ENCODE measurements around the gene CRIM1.

The CRIM1 gene

DNA sequence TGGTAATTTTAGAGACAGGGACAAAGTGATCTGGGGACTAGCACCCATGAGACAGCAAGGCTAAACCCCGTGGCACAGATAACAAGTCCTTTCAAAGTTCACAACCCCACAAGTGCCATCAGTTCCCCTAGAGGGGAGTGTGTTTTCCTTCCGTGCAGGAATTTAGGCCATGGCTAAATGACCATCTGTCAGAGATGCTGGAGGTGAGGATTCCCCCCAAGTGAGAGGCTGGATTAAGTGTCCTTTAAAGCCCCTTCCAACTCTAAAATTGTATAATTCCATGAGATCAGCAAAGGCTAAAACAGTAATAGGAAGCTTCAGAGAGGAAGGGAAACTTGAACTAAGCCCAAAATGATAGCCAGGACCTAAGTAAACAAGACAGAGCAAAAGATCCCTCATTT is 233.7 kb downstream of the CRIM1 start:
- Histone ChIP-seq H2BK15ac (ENCODE audit: low read depth, poor library complexity, severe bottlenecking) (no peak overlapping the region), H3K23ac (ENCODE audit: low read length in 2 of 2) (no peak overlapping the region), H3K4me2 (ENCODE audit: low read length, poor library complexity, severe bottlenecking) (no peak overlapping the region), H3K79me1 (replicated peaks; ENCODE audit: low read length, poor library complexity, severe bottlenecking) (peaks cover 23% of the 10 kb centered on the region), H2BK5ac (ENCODE audit: low read depth, low read length, poor library complexity, severe bottlenecking) (no peak overlapping the region), H3K9me3 (ENCODE audit: control insufficient read depth, low read length) (no peaks in the 10 kb centered on the region), H4K8ac (ENCODE audit: low read length) (no peak overlapping the region), H3K9ac (ENCODE audit: low read length) (no peak overlapping the region), H3K27me3 (ENCODE audit: control insufficient read depth in 1 of 2, insufficient read depth in 1 of 2, low read length in 2 of 2) (no peaks in the 10 kb centered on the region), H4K91ac (ENCODE audit: low read length) (no peak overlapping the region), H3K14ac (ENCODE audit: low read length in 2 of 2) (no peak overlapping the region), H3K18ac (ENCODE audit: low read depth in 1 of 2, low read length in 2 of 2) (no peak overlapping the region), H3K4me1 (ENCODE audit: control insufficient read depth, insufficient read depth, low read depth, low read length) (no peaks in the 10 kb centered on the region), H2AK5ac (ENCODE audit: low read length, severe bottlenecking) (no peak overlapping the region), H3K27ac (ENCODE audit: low read length, poor library complexity, severe bottlenecking) (no peak overlapping the region), H3K4me3 (ENCODE audit: insufficient read depth in 1 of 2, low read depth in 1 of 2, low read length in 2 of 2) (no peak overlapping the region), H3K4ac (ENCODE audit: low read depth in 1 of 2, low read length in 2 of 2) (no peak overlapping the region), H2AFZ (ENCODE audit: low read depth, low read length) (no peak overlapping the region), H3K36me3 (ENCODE audit: control insufficient read depth in 1 of 2, insufficient read depth in 2 of 2, low read depth in 1 of 2, low read length in 2 of 2) (peaks cover 7 to 48% of the 10 kb centered on the region in 2 experiments), H2BK120ac (ENCODE audit: low read depth, low read length) (no peak overlapping the region), H2BK12ac (ENCODE audit: low read length in 2 of 2) (no peak overlapping the region)
- 100% methylated on average over 1 of the region's 2 CpGs for WGBS
- no peak for DNase-seq

DNA sequence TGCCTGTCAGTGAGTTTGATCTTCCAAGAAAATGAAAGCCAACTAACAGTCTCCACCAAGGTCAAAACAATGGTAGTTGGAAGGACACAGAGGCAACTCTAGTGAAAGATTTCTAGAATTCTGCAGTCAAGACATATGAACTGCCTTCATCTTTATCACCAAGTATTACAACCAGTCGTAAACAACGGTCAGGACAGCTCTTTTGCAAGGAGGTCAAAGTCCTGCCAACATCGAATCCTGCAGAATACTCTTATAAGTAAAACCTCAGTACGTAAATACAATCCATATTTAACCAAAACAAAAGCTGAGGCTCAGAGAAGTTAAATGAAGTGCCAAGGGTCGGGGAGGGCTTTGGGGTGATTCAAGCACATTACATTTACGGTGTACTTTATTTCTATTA is 239.3 kb downstream of the CRIM1 start:
- no peak overlapping the region for H2BK15ac ChIP-seq (ENCODE audit: low read depth, poor library complexity, severe bottlenecking)
- H4K91ac ChIP-seq (ENCODE audit: low read length), result no peak overlapping the region
- H3K9me3 ChIP-seq (ENCODE audit: control insufficient read depth, low read length), result no peaks in the 10 kb centered on the region
- no peak overlapping the region for H3K18ac ChIP-seq (ENCODE audit: low read depth in 1 of 2, low read length in 2 of 2)
- WGBS, result 84% methylated on average over 3 of the region's 6 CpGs
- H3K27me3 ChIP-seq (ENCODE audit: control insufficient read depth in 1 of 2, insufficient read depth in 1 of 2, low read length in 2 of 2), result no peaks in the 10 kb centered on the region
- H3K4me3 ChIP-seq (ENCODE audit: insufficient read depth in 1 of 2, low read depth in 1 of 2, low read length in 2 of 2), result no peak overlapping the region
- H4K8ac ChIP-seq (ENCODE audit: low read length), result no peak overlapping the region
- H3K36me3 ChIP-seq (ENCODE audit: control insufficient read depth in 1 of 2, insufficient read depth in 2 of 2, low read depth in 1 of 2, low read length in 2 of 2), result peaks cover 4 to 22% of the 10 kb centered on the region in 2 experiments
- H2BK120ac ChIP-seq (ENCODE audit: low read depth, low read length), result no peak overlapping the region
- H3K23ac ChIP-seq (ENCODE audit: low read length in 2 of 2), result no peak overlapping the region
- no peak overlapping the region for H3K9ac ChIP-seq (ENCODE audit: low read length)
- no peak overlapping the region for H2BK5ac ChIP-seq (ENCODE audit: low read depth, low read length, poor library complexity, severe bottlenecking)
- no peak overlapping the region for H2AK5ac ChIP-seq (ENCODE audit: low read length, severe bottlenecking)
- no peak overlapping the region for H3K27ac ChIP-seq (ENCODE audit: low read length, poor library complexity, severe bottlenecking)
- H2AFZ ChIP-seq (ENCODE audit: low read depth, low read length), result no peak overlapping the region
- no peak overlapping the region for H3K4ac ChIP-seq (ENCODE audit: low read depth in 1 of 2, low read length in 2 of 2)
- H3K79me1 ChIP-seq (replicated peaks; ENCODE audit: low read length, poor library complexity, severe bottlenecking), result peaks cover 22% of the 10 kb centered on the region
- no peak overlapping the region for H3K14ac ChIP-seq (ENCODE audit: low read length in 2 of 2)
- no peak overlapping the region for H3K4me2 ChIP-seq (ENCODE audit: low read length, poor library complexity, severe bottlenecking)
- H3K4me1 ChIP-seq (ENCODE audit: control insufficient read depth, insufficient read depth, low read depth, low read length), result peaks cover 9% of the 10 kb centered on the region
- no peak for DNase-seq
- H2BK12ac ChIP-seq (ENCODE audit: low read length in 2 of 2), result no peak overlapping the region

DNA sequence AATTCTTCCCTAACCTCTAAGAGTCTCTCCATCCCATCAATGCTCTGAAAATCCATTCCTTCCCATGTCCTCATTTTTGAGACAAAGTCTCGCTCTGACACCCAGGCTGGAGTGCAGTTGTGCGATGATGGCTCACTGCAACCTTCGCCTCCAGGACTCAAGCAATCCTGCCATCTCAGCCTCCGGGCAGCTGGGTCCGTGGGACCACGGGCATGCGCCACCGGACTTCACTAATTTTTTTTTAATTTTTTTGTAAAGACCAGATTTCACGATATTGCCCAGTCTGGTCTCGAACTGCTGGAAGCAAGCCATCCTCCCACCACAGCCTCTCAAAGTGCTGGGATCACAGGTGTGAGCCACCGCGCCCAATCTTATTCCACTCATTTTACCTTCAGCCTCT is 240.8 kb downstream of the CRIM1 start:
- H3K9me3 ChIP-seq (ENCODE audit: control insufficient read depth, low read length), result no peaks in the 10 kb centered on the region
- H3K4me3 ChIP-seq (ENCODE audit: insufficient read depth in 1 of 2, low read depth in 1 of 2, low read length in 2 of 2), result peak overlapping the region in 1 of 2 experiments; percentile 97
- H3K27me3 ChIP-seq (ENCODE audit: control insufficient read depth in 1 of 2, insufficient read depth in 1 of 2, low read length in 2 of 2), result no peaks in the 10 kb centered on the region
- no peak for DNase-seq
- H2BK120ac ChIP-seq (ENCODE audit: low read depth, low read length), result no peak overlapping the region
- no peak overlapping the region for H2BK15ac ChIP-seq (ENCODE audit: low read depth, poor library complexity, severe bottlenecking)
- H3K36me3 ChIP-seq (ENCODE audit: control insufficient read depth in 1 of 2, insufficient read depth in 2 of 2, low read depth in 1 of 2, low read length in 2 of 2), result peaks cover 4 to 14% of the 10 kb centered on the region in 2 experiments
- H3K23ac ChIP-seq (ENCODE audit: low read length in 2 of 2), result no peak overlapping the region
- no peak overlapping the region for H4K8ac ChIP-seq (ENCODE audit: low read length)
- no peak overlapping the region for H4K91ac ChIP-seq (ENCODE audit: low read length)
- no peak overlapping the region for H3K18ac ChIP-seq (ENCODE audit: low read depth in 1 of 2, low read length in 2 of 2)
- H2BK5ac ChIP-seq (ENCODE audit: low read depth, low read length, poor library complexity, severe bottlenecking), result no peak overlapping the region
- H3K4me2 ChIP-seq (ENCODE audit: low read length, poor library complexity, severe bottlenecking), result no peak overlapping the region
- H2BK12ac ChIP-seq (ENCODE audit: low read length in 2 of 2), result peak overlapping the region in 1 of 2 experiments; percentile 63
- WGBS, result 97% methylated on average over 12 of the region's 12 CpGs
- no peak overlapping the region for H2AFZ ChIP-seq (ENCODE audit: low read depth, low read length)
- peaks cover 9% of the 10 kb centered on the region for H3K4me1 ChIP-seq (ENCODE audit: control insufficient read depth, insufficient read depth, low read depth, low read length)
- no peak overlapping the region for H3K27ac ChIP-seq (ENCODE audit: low read length, poor library complexity, severe bottlenecking)
- H2AK5ac ChIP-seq (ENCODE audit: low read length, severe bottlenecking), result no peak overlapping the region
- peak overlapping the region; percentile 86 for H3K9ac ChIP-seq (ENCODE audit: low read length)
- H3K79me1 ChIP-seq (replicated peaks; ENCODE audit: low read length, poor library complexity, severe bottlenecking), result peaks cover 17% of the 10 kb centered on the region
- no peak overlapping the region for H3K14ac ChIP-seq (ENCODE audit: low read length in 2 of 2)
- no peak overlapping the region for H3K4ac ChIP-seq (ENCODE audit: low read depth in 1 of 2, low read length in 2 of 2)

DNA sequence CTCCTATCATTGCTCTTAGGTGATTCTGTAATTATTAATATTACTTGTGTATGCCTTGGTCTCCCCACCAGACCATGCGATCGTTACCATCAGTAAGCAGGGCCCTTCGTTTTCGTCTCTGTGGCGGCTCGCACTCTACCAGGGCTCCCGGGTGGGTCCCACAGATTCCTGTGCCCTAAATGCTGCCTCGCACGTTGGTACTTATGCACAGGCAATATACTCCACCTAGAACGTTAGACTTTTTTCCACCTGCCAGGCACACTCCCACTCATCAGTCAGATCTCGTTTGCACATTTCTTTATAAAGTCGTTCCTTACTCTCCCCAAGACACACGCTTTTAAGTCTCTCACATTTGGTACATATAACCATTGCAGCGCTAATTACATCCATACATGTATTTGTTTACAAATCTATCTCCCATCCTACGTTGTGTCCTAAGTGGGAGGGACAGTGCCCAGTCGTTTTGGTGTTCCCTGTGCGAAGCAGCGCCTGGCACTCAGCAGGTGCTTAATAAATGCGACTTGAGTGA is 241.5 kb downstream of the CRIM1 start:
- Histone ChIP-seq H2BK5ac (ENCODE audit: low read depth, low read length, poor library complexity, severe bottlenecking) (no peak overlapping the region), H3K9me3 (ENCODE audit: control insufficient read depth, low read length) (no peaks in the 10 kb centered on the region), H3K27me3 (ENCODE audit: control insufficient read depth in 1 of 2, insufficient read depth in 1 of 2, low read length in 2 of 2) (no peaks in the 10 kb centered on the region), H3K79me1 (replicated peaks; ENCODE audit: low read length, poor library complexity, severe bottlenecking) (peaks cover 14% of the 10 kb centered on the region), H3K4ac (ENCODE audit: low read depth in 1 of 2, low read length in 2 of 2) (peak overlapping the region in 1 of 2 experiments; percentile 37), H2BK15ac (ENCODE audit: low read depth, poor library complexity, severe bottlenecking) (no peak overlapping the region), H3K23ac (ENCODE audit: low read length in 2 of 2) (peak overlapping the region in 1 of 2 experiments; percentile 83), H2AK5ac (ENCODE audit: low read length, severe bottlenecking) (no peak overlapping the region), H4K8ac (ENCODE audit: low read length) (no peak overlapping the region), H3K4me2 (ENCODE audit: low read length, poor library complexity, severe bottlenecking) (peak overlapping the region; percentile 55), H3K9ac (ENCODE audit: low read length) (peak overlapping the region; percentile 86), H2BK12ac (ENCODE audit: low read length in 2 of 2) (peak overlapping the region in 1 of 2 experiments; percentile 31), H3K36me3 (ENCODE audit: control insufficient read depth in 1 of 2, insufficient read depth in 2 of 2, low read depth in 1 of 2, low read length in 2 of 2) (peaks cover 4 to 14% of the 10 kb centered on the region in 2 experiments), H2AFZ (ENCODE audit: low read depth, low read length) (no peak overlapping the region), H3K14ac (ENCODE audit: low read length in 2 of 2) (peak overlapping the region; percentile 0 to 97), H3K4me3 (ENCODE audit: insufficient read depth in 1 of 2, low read depth in 1 of 2, low read length in 2 of 2) (peak overlapping the region; percentile 93 to 97), H3K27ac (ENCODE audit: low read length, poor library complexity, severe bottlenecking) (peak overlapping the region; percentile 40), H3K18ac (ENCODE audit: low read depth in 1 of 2, low read length in 2 of 2) (peak overlapping the region; percentile 6 to 73), H4K91ac (ENCODE audit: low read length) (no peak overlapping the region), H2BK120ac (ENCODE audit: low read depth, low read length) (no peak overlapping the region), H3K4me1 (ENCODE audit: control insufficient read depth, insufficient read depth, low read depth, low read length) (peaks cover 9% of the 10 kb centered on the region)
- DNase-seq, result no peak
- WGBS, result 26% methylated on average over 19 of the region's 19 CpGs

Measured in mesenchymal stem cell (in vitro differentiated cells and primary cell).